HepG2 (cell line): ENCODE results near the gene NXPE4.

Experiments
- FOXO1 ChIP-seq: sonication (generic); formaldehyde crosslinking; IDR thresholded peaks from 2 replicates; pipeline ENCODE4 v1.4.0; 2020; ENCODE audit warnings: missing genetic modification reagents
- HDAC1 ChIP-seq: sonication (generic); formaldehyde crosslinking; IDR thresholded peaks from 2 replicates; pipeline ENCODE4 v1.5.1; 2020; ENCODE audit warnings: mild to moderate bottlenecking, missing genetic modification reagents
- ZBTB2 ChIP-seq: sonication (generic); formaldehyde crosslinking; IDR thresholded peaks from 2 replicates; pipeline ENCODE4 v1.8.0; 2022; ENCODE audit warnings: low read depth, missing genetic modification reagents
- ZNF44 ChIP-seq: sonication (generic); formaldehyde crosslinking; IDR thresholded peaks from 2 replicates; pipeline ENCODE4 v1.5.1; 2020; ENCODE audit warnings: mild to moderate bottlenecking, missing genetic modification reagents

- no peak for TF ChIP-seq FOXO1 (CRISPR knock-in tag)
- no peak for TF ChIP-seq HDAC1
- no peak for TF ChIP-seq ZNF44 (CRISPR knock-in tag)
- TF ChIP-seq ZBTB2 (CRISPR knock-in tag) = no peak
Observed at GRCh38 chr11:114596175-114596919, 761 bp upstream of the NXPE4 start.
